ENCODE data around the gene TMCC2.

GRCh38 chr1:205310976-205311704, 83.4 kb downstream of the TMCC2 start:
- TF ChIP-seq CTCF (IDR thresholded peaks at IDR 0.05) (no peak), POLR2A (IDR thresholded peaks at IDR 0.05) (no peak), EP300 (IDR thresholded peaks at IDR 0.05; ENCODE audit: low read depth) (no peak)

Data from transverse colon (tissue), 3 donors.